GM21786 (cell line): ENCODE data around the gene GSK3B.
"Not testable (repeated sequence)": the region's sequence is repeated elsewhere in the genome, so short reads cannot be mapped to it uniquely, and the experiment has no call there.

Experiments
- ATAC-seq: cut with Tn5 transposase; IDR thresholded peaks from one replicate; pipeline ENCODE4 v1.9.1; 2021; ENCODE audit not compliant: unreplicated experiment

Gene GSK3B

DNA sequence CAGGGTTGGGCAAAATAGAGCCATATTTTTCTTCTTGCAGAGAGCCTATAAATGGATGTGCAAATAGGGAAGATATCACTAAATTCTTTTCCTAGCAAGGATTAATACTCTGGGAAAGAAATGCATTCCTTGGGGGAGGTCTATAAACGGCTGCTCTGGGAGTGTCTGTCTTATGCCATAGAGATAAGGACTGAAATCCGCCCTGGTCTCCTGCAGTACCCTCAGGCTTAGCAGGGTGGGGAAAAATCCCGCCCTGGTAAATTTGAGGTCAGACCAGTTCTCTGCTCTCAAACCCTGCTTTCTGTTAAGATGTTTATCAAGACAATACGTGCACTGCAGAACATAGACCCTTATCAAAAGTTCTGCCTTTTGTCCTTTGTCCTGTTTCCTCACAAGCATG lies 205.6 kb downstream of the GSK3B start:
- not testable (repeated sequence) for ATAC-seq

DNA sequence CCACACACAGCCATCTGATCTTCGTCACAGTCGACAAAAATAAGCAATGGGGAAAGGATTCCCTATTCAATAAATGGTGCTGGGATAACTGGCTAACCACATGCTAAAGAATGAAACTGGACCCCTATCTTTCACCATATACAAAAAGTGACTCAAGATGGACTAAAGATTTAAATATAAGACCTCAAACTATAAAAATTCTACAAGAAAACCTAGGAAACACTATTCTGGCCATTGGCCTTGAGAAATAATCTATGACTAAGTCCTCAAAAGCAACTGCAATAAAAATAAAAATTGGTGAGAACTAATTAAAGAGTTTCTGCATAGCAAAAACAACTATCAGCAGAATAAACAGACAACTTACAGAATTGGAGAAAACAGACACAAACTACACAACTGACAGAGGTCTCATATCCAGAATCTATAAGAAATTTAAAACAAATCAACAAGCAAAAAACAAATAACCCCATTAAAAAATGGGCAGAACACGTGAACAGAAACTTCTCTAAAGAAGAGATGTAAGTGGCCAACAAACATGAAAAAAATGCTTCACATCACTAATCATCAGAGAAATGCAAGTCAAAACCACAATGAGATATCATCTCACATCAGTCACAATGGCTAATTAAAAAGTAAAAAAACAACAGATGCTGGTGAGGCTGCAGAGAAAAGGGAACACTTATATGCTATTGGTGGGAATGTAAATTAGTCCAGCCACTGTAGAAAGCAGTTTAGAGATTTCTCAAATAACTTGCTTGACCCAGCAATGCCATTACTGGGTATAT lies 208.3 kb downstream of the GSK3B start:
- no peak for ATAC-seq

DNA sequence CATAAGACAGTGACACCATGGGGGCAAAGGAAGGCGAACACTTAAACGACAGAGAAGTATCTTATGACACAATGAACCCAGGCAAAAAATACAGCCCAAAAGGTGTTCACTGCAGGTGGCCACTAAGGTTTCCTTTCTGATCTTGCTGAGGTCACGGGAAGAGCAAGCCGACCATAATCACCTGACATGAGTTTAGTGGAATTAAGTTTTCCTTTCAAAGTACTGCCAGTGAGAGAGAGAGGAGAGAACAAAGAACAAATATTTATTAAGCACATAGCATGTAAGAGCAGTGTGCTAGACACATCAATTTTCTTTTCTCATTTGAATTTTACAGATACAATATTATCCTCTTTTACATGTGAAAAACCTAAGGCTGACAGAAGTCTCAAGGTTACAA lies 210.1 kb downstream of the GSK3B start:
- no peak for ATAC-seq

DNA sequence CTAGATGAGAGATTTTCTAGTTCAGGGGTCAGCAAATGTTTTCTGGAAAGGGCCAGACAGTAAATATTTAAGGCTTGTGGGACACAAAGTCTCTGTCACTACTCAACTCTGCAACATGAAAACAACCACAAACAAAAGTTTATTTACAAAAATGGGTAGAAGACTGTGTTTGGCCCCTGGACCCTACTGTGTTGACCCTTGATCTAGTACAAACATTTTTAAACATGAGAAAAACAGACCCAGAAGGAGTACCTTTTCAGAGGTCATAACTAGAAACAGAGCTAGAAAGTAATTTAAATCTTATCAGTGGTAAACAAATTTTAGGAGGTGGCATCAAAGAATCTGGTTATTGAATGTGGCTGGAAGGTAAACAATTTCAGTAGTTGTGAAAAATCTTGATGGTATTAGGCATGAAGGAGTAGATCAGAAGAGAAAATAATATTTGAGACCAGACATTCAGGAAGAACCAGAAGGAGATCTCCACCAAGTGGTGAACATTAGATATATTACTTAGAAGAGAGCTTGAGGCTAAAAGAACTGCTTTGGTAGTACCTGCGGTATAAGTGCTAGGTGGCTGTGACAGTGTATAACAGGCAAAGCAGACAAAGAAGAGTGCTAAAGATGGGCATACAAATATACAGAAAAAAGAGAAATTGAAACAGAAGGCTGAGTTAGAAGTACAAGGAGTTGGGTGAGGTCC lies 210.6 kb downstream of the GSK3B start:
- no peak for ATAC-seq

DNA sequence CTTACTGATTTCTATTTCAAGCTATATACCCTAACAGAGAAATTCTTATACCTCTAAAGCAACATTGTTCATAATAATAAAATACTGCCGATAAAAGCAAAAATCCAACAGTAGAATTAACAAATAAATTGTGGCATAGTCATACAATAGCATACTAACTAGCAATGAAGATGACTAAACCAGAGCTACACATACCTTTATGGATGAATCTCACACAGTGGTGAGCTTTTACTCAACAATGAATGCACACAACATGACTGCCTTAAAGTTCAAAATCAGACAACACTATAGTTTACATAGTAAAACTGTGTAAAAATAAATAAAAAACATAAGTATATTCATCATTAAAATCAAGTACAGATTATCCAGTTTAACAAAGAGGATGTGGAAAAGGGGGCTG lies 213.3 kb downstream of the GSK3B start:
- ATAC-seq, result no peak

DNA sequence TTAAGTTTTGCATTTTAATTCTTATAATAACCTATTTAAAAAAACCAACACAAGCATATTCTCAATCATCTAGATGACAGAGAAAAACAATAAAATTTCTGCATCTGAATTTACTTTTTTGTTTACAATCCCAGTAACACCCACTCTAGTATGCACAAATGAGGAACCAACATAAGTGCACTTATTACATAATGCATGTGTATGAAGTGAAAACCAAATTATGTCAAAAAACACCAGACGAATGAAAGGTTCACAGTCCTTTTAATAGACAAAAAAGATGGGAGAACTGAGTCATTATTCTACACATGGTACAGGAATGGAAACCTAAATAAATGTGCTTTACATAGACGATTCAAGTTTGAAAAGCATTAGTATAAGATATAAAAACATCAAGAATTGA lies 220.6 kb downstream of the GSK3B start:
- ATAC-seq, result no peak

DNA sequence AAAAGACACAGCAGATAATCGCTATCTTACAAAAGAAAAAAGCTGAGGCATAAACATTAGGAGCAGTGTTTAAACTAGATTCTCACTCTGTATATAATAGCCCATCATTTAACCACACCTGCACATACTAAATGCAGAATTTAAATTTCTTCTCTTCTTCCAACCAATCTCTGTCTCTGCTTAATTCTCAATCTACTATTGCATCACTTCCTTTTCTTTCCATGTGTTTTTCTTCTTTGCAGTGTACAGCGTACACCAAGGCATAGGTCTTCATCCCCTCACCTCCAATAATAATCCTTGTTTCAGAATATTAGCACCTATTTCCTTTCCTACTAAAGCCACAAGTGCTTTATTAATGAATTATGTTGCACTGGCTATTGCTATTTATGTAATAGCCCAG lies 221.5 kb downstream of the GSK3B start:
- ATAC-seq, result no peak

DNA sequence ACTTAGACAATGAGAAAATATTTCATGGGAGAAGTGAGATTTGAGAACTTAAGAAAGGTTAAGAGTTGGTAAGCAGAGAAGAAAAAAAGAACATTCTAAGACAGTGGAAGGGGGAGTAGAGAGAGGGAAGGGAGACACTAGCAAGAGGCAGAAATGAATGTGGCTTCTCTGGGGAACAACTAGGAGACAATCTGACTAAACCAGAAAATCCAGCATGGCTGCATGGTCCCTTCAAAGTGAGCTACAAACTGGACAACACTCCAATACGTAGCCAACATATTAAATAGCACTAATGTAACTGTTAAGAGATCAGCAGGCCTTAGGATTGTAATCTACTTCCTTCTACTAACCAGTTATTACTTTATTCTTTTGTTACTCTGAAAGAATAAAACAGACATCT lies 222.7 kb downstream of the GSK3B start:
- ATAC-seq, result no peak

DNA sequence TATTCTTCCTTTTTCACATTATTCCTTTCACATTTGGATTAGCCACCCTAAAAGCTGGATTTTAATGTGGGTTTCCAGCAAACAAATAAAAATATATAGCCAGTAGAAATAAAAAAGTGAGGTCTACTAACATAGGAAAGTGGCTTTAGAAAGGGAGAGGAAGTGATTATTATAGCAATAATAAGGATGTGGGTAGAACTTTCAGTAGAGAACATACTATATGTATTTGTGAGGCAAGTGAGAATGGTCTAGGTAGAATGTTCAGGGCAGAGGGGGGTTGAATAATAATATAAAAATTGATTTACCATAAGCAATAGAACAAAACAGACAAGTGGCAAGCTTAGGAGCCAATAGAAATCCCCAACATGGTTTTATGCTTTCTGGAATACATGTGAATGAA lies 223.7 kb downstream of the GSK3B start:
- no peak for ATAC-seq

DNA sequence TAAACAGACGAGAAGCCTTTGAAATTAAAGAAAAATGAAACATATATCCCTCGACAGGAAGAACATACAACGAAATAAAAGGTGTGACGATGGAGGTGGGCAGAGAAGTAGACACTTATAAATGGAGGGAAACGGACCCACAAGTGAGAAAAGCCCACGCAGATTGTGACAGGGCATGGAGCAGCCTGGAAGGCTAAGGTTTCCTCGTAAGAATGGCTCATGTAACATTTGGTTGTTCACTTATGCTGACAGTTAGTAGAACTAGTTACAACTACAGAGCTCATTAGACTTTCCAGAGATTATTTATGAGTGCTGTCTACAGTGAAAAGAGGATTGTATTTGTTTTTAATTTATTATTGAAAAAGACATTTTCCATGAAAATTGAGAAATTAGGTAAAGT lies 229.8 kb downstream of the GSK3B start:
- no peak for ATAC-seq

DNA sequence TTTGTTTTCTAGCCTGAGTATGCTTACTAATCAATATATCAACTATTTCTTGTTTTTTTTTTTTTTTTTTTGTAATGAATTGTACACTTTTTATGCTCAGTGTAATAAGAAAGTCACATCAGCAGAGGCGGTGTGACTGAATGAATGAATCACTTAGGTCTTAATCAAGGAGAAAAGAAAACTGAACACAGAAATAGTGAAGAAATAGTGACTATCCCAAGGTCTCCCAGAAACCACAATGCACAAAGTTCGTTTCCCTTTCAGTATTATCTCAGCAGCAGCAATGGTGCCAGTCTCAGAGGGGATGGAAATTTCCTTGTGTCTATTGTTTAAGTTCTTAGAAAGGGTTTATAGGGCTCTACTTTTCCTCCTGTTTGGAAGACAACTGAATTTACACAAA lies 231.6 kb downstream of the GSK3B start:
- no peak for ATAC-seq

DNA sequence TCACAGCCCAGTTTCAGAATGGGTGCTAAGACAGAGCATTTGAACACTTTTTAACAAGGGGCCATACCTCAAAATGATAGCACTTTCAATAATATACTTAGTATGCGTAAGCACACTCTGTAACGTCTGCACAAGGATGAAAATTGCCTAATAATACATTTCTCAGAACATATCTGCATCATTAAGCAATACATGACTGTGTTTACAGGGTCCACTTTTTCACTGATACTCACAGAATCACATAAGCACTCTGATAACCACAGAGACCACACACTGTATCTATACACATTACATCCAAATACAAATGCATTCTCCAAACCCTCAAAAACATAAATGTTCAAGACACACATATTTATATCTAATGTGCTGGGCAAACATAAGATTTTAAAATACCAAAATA lies 232.6 kb downstream of the GSK3B start:
- no peak for ATAC-seq

DNA sequence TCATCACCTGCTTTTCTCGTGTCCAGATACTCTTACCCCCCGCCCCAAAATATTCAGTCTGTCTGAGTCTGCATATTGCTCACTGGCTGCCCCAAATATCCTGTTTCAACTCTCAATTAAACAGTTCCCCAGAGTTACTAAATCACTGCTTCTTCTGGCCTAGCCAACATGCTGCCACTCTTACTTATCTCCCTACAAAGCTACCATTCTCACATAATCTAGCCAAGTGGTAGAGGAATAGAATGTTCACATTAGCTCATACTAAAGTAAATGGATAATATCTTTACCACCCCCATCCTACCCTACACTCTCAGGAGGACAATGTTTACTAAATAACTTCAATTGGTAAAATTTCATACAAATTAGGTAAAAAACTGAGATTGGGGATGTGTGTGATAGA lies 234.5 kb downstream of the GSK3B start:
- no peak for ATAC-seq

DNA sequence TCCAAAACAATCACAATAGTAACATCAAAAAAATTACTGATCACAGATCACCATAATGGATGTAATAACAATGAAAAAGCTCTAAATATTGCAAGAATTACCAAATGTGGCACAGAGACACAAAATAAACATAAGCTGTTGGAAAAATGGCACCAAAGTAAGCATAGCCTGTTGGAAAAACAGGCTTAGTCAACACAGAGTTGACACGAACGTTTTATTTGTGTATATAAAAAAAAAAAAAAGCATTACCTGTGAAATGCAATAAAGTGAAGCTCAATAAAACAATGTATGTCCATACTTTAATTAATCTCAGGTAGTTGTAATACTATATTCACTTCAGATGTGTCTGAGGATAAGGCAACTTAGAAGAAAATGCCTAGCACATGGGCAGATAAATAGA lies 235.3 kb downstream of the GSK3B start:
- no peak for ATAC-seq

DNA sequence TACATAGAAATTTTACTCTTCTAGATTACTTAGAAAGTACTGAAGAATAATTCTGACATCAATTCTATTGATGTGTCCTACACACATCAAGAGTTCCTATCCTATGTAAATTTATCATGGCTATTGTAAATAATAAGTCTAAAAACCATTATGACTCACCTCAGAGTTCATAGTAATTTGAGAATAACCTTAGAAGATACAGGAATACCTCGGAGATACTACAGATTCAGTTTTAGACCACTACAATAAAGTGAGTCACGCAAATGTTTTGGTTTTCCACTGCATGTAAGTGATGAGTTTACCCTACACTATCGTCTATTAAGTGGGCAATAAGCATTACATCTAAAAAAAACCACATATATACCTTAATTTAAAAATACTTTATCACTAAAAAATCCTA lies 237.6 kb downstream of the GSK3B start:
- ATAC-seq, result no peak

DNA sequence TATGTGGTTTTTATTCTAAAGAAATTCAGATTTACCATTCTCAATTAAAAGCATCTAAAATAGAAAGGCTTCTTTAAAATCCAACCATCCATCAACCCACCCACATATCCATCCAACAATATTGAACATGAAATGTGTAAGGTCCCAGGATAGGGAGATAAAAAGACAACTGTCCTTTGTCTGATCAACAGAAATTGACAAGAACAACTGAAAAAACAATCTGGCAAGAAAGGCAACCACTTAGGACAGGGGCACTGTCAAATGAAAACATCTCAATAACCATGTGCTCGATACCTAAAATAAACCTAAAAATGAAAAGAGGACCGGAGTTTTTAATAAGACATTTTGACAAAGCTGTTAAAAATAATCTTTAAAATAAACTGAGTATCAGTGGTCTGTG lies 245.1 kb downstream of the GSK3B start:
- ATAC-seq, result no peak

DNA sequence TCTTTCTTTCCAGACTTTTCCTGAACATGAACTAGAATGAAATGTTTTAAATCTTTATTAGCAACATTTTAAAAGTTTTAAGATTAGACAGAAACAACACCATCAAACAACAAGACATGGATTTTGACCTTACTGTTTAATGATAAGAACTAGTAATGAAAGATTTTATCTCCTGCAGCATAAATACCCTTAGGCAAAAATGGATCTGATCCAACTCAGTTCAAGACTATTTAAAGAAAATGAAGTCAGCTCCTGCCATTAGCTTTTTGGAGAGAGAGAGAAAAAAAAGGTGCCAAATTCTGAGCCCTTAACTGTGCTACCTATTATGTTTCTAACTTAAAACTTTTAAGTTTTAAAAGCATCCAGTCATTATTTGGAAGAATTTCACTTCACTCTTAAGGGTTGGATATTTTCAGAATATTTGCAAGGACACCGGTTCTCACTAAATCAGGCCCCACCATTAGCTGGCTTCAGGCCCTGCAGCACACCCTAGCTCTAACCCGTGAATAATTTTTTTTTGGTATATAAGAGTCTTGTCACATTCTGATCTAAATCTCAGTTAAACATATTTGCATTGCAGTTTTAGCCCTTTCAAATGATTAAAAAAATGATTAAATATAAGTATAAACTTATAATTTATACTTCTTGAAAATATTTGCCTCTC lies 252.3 kb downstream of the GSK3B start:
- no peak for ATAC-seq

DNA sequence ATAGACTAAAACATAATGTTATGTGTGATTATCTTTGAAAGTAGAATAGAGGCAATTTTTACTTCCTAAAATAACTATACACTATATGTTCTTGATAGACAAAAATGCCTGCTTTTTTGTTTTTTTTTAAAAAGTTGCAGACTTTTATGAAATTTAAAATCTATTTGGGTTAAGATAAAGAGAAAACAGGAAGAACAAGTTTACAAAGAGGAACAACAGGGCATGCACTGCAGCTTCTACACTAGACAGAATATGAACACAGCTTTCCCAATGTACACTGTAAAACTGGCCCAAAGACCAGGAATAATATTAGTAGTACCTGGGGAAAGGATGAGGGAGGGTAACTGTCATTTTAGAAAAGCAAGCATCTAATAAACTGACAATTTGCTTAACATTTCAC lies 258.7 kb downstream of the GSK3B start:
- ATAC-seq, result no peak

DNA sequence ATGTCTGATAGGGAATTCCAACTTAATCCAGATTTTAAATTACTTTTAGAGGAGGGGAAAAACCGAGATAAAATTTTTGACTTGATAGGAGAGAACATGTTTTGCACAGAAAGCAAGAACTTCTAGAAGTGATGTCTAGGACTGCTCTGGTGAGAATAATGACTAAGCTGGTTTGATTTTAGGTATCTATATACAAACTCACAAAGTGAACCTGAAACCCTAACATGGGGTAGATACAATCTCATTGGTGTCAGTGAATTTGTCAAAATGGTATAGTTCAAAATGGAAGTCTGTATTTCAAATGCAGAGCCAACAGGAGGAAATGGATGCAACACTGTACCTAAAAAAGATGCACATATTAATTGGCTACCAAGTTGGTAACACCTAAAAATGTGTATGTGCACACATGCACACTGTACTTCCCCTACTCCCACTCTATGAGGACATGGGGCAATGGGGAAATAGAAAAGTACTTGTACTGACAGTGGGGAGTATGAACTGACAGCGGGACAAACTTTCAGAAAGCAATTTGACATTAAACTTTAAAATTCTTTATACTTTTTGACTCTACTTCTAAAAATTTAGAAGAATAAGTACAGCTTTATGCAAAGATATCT lies 259.4 kb downstream of the GSK3B start:
- no peak for ATAC-seq

DNA sequence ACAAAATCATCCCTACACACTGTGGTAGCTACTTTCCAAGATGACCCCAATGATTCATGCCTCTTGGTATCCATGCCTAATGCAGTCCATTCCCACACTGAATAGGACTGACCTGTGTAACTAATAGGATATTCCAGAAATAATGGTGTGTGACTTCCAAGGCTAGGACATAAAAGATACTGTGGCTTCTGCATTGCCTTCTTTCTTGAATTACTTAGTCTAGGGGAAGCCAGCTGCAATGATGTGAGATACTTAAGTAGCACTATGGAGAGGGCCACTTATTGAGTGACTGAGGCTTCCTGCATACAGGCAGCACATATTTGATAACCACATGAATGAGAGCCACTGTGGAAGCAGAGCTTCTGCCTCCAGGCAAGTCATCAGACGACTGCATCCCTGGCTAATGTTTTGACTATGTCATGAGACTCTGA lies 262.3 kb downstream of the GSK3B start:
- no peak for ATAC-seq

DNA sequence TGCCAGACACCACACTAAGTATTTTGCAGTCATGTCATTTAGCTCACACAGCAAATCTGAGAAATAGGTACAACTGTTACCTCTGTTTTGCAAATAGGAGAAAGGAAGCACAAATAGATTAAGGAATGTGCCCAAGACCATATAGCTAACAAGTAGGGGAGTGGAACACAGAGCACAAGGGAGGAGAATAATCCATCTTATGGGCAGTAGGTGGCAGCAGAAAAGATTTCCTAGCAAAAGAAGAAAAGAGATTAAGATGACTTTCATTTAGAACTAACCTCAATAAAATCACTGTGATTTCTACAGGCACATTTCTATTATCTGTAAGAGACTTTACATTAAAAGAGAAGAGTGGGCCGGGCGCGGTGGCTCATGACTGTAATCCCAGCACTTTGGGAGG lies 263.2 kb downstream of the GSK3B start:
- no peak for ATAC-seq

DNA sequence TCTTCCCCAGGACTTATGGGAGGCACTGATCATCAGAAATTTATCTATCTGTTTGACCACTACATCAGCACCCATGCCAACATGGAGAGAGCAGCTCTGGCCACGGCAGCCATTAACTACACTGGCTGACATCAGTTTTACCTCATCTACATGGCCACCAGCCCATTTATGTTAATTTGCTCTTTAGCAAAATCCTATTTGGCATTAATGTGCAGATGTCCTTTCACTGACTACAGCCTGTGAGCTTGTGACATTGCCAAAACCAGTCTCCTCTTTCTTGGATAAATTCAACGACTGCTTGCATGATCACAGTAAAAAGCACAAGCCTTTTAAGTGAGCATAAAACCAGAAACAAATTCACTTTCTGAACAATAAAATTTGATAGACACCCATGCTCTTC lies 264.8 kb downstream of the GSK3B start:
- ATAC-seq, result no peak
